Retinal pigment epithelial cell (primary cell): ENCODE measurements around the gene ZNF593.

ENCODE experiments used
- DNase-seq: peaks from one replicate; pipeline ENCODE4 v3.0.0-alpha.2; 2010; ENCODE audit warnings: low read depth
- H3K4me3 ChIP-seq: 2 replicates; pipeline ENCODE4 v1.5.1; 2011; ENCODE audit warnings: mild to moderate bottlenecking, low read length, control low read depth, moderate library complexity
- TF ChIP-seq, protein P1 (sequence below): conservative IDR thresholded peaks from 2 replicates; pipeline ENCODE4 v1.5.1; 2011; ENCODE audit warnings: low read depth, low read length, control low read depth, inconsistent platforms

The ZNF593 gene

DNA sequence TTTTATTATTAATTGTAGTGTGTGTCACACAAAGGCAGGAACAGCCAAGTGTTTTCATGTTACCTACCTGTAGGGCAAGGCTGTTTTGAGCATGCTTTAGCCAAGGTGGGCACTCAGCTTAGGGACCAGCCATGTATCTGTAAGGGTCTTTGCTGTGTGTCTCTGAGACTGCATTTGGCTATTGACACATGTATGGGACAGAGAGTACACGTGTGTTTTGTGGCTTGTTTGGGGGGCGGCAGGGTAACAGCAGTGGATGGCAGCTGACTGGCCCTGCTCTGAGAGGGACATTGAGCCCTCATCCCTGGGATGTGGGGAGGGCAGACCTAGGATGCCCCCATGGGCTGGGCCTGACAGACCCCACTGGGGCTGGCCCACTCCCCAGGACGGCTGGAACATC, 27.6 kb downstream of the ZNF593 start:
- TF ChIP-seq, protein P1, sequence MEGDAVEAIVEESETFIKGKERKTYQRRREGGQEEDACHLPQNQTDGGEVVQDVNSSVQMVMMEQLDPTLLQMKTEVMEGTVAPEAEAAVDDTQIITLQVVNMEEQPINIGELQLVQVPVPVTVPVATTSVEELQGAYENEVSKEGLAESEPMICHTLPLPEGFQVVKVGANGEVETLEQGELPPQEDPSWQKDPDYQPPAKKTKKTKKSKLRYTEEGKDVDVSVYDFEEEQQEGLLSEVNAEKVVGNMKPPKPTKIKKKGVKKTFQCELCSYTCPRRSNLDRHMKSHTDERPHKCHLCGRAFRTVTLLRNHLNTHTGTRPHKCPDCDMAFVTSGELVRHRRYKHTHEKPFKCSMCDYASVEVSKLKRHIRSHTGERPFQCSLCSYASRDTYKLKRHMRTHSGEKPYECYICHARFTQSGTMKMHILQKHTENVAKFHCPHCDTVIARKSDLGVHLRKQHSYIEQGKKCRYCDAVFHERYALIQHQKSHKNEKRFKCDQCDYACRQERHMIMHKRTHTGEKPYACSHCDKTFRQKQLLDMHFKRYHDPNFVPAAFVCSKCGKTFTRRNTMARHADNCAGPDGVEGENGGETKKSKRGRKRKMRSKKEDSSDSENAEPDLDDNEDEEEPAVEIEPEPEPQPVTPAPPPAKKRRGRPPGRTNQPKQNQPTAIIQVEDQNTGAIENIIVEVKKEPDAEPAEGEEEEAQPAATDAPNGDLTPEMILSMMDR = no peak

DNA sequence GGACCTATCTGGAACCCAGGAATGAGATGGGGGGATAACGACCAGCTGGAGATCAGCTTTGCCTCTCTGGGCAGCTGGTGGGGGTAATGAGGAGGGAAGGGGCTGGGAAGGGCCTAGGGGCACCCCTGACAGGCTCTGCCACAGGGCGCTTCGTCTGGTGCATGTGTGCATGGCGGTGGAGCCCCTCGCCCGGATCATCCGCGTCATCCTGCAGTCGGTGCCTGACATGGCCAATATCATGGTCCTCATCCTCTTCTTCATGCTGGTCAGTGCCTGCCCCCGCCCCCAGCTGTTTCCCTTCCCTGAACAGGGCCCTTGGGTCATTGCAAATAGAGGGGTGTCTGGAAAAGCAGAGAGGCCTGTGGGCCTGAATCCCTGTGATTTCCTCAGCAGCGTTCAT, 28.1 kb downstream of the ZNF593 start:
- no peak for DNase-seq
- TF ChIP-seq, protein P1 = no peak

More for the DNA sequence above, 27.6 kb downstream of the ZNF593 start:
- no peak for DNase-seq
- no peak overlapping the region for H3K4me3 ChIP-seq

DNA sequence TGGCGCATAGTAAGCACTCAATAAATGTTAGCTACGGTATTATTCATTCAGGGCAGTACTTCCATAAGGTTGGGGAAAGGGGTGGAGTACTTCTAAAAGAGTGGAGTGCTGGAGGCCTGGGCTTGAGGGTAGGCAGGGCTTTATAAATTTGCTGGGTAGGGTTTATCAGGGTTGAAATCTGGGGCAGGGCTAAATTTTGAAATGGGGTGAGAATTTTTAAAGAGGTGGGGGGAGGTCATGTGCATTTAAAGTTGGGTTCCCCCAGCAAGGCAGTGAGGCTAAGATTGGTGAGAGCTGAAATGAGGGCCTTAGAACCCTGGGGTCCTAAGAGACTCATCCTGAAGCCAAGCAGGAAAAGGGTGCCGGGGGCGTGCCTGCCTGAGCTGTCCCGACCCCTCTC, 30.7 kb downstream of the ZNF593 start:
- no peak overlapping the region for H3K4me3 ChIP-seq
- no peak for DNase-seq
- TF ChIP-seq, protein P1 = no peak

More for the DNA sequence above, 28.1 kb downstream of the ZNF593 start:
- H3K4me3 ChIP-seq = no peak overlapping the region

DNA sequence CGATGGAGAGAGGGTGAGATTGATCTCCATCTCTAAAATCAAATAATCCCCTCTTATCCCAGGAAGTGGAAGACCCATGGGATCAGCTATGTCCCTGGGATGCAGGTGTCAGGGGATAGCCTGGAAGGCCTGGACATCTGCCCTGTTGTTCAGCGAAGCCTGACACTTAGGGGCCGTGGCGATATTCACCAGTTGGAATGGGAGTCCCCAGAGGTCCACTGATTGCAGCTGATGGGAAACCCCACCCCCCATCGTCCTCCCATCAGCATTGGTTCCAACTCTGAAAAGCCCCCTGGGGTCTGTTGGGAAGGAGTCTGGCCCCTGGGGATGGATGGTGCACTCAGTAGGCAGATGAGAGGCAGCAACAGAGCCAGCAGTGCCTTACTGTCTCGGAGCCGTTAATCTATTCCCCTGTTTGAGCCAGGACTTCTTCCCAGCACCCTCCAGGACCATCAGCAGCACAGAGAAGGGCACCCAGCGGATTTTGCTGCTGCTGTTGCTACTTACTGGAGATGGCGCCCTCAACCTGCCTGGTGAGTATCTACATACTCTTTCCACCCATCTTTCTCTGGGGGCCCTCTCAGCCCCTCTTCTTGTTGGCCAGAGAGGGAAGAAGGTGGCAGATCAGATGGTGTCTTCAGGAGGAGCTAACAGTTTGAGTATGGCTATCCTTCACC, 34.1 kb downstream of the ZNF593 start:
- DNase-seq = no peak
- no peak overlapping the region for H3K4me3 ChIP-seq
- TF ChIP-seq, protein P1 = no peak

DNA sequence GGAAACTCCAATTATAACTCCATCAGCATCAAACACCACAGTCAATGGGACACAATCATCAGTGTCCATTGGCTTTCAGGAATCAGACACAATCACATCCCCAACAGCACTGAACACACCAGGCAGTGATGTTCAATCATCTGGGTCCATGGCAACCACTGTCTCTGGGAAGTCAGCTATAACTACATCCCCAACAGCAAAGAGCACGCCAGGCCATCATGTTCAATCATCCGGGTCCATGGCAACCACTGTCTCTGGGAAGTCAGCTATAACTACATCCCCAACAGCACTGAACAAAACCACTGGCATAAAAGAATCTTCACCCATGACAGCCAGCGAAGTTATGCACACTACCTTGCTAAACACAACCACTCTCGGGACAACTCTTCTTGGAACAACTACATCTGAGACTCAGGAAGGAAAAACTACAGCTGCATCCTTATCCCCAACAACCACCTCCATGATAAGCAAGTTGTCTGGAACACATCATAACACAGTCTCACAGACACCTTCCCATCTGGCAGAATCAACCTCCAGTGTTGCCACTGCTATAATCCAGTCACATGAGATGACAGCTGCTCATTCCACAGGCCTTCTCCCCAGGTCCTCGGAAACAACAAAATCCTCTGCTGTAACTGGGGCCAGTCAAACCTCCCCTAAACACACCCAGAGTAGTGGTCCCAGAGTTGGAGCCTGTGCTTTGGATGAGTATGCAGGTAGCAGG, 40.6 kb downstream of the ZNF593 start:
- TF ChIP-seq, protein P1 = no peak
- H3K4me3 ChIP-seq = no peak overlapping the region
- DNase-seq = no peak

DNA sequence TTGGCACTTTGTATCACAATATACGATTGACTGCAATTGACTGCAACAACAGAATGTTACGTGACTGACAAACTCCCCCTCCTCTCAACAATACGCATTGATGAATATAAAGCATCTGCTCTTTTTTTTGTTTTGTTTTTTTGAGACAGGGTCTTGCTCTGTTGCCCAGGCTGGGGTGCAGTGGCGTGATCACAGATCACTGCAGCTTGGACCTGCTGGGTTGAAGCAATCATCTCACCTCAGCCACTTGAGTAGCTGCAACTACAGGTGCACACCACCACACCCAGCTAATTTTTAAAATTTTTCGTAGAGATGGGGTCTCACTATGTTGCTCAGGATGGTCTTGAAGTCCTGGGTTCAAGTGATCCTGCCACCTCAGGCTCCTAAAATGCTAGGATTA, 43.0 kb downstream of the ZNF593 start:
- no peak overlapping the region for H3K4me3 ChIP-seq
- DNase-seq = no peak
- TF ChIP-seq, protein P1 = no peak
